ENCODE measurements around the gene CAPN5. TPM values are rescaled to one million over a fixed set of nuclear protein-coding genes. Genes with fewer than 3 reads are reported as not detected.

Gene CAPN5
- total and polyA plus RNA-seq, 10 of the 15 experiments (the other 5 are each of a cell fraction or from before 2014, with no cell fraction given), result 0.02 to 0.33 (median 0.07) TPM; not detected in 3

DNA sequence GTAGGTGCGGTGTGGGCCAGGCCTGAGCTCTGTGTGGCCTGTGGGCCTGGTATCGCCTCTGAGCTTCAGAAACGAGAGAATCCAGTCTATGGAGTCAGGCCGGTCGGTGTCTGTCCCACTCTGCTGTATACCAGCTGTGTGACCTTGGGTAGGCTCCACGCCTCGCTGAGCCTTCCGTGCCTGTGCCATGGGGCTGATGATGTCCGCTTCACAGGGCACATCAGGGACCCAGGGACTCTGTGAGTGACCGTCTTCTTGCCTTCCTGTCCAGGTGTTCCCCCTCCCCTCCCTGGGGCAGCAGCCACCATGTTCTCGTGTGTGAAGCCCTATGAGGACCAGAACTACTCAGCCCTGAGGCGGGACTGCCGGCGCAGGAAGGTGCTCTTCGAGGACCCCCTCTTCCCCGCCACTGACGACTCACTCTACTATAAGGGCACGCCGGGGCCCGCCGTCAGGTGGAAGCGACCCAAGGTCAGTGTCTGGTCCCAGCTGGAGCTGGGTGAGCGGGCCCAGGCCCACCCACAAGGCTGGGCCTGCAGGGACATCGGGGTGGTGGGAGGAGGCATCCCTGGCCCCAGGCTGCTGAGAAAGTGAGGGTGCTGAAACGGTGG lies 17.9 kb downstream of the CAPN5 start:
- in situ Hi-C loops (cut with MboI) (no loop called here), intact Hi-C loops (cut with micrococcal nuclease; ENCODE audit: unreplicated experiment) (no loop called here)
- WGBS (ENCODE audit: insufficient coverage, insufficient replicate concordance, low lambda C conversion rate, missing lambda C conversion rate), result 58% methylated on average over 25 of the region's 25 CpGs
- ATAC-seq, result no peak
- no peak overlapping the region for H3K4me2 ChIP-seq (ENCODE audit: control insufficient read depth, insufficient read depth)
- FAIRE-seq, result no peak
- RAD21 ChIA-PET (ENCODE audit: unreplicated experiment), result no interaction called here
- DNase-seq (ENCODE audit: low read depth, low spot score), result no peak
- H3K36me3 ChIP-seq (ENCODE audit: control insufficient read depth in 2 of 2, insufficient read depth in 2 of 2, low read length in 1 of 2), result no peaks in the 10 kb centered on the region
- H2AFZ ChIP-seq (ENCODE audit: control insufficient read depth, low read depth, low read length), result no peak overlapping the region
- POLR2A ChIA-PET, result no interaction called here
- BruUV-seq (replicated peaks), result no TSS peak
- no peak overlapping the region for H3K4me3 ChIP-seq
- CTCF ChIA-PET, result interaction anchor here (0.9 kb wide), 1 partner anchor 36 kb away, joined by 3 read pairs; no protein-coding TSS in a partner anchor
- H3K27ac ChIP-seq (ENCODE audit: control insufficient read depth, insufficient read depth), result no peak overlapping the region
- peaks cover 14% of the 10 kb centered on the region for H3K4me1 ChIP-seq (ENCODE audit: control insufficient read depth, insufficient read depth, low read length)
- H3K27me3 ChIP-seq (replicated peaks in 1 of 2; ENCODE audit: control insufficient read depth in 2 of 2, insufficient read depth in 2 of 2, low read length in 1 of 2), result no peaks in the 10 kb centered on the region
- no peaks in the 10 kb centered on the region for H4K20me1 ChIP-seq (ENCODE audit: control insufficient read depth, insufficient read depth)
- SMC1A ChIA-PET (ENCODE audit: uncharacterized antibody, unreplicated experiment), result no interaction called here
- no peaks in the 10 kb centered on the region; the same call in 2 of the 3 replicates for H3K9me3 ChIP-seq (replicated peaks; ENCODE audit: control insufficient read depth, insufficient read depth, low read length)
- TF ChIP-seq PML (IDR thresholded peaks at IDR 0.05; ENCODE audit: low read length) (no peak), YY1 (IDR thresholded peaks at IDR 0.05; ENCODE audit: low read depth, low read length) (no peak), NFXL1 (IDR thresholded peaks at IDR 0.05; ENCODE audit: borderline replicate concordance) (no peak), EP300 (IDR thresholded peaks at IDR 0.05; ENCODE audit: borderline replicate concordance in 1 of 2, control insufficient read depth in 1 of 2, low read depth in 2 of 2, low read length in 2 of 2) (no peak), CBX3 (IDR thresholded peaks at IDR 0.05; ENCODE audit: borderline replicate concordance, low read depth) (no peak), CEBPB (IDR thresholded peaks at IDR 0.05; ENCODE audit: borderline replicate concordance in 1 of 2, low read depth in 2 of 2, low read length in 2 of 2) (no peak), KDM1A (IDR thresholded peaks at IDR 0.05; ENCODE audit: borderline replicate concordance) (no peak), WRNIP1 (IDR thresholded peaks at IDR 0.05; ENCODE audit: borderline replicate concordance, low read depth, low read length) (no peak), BACH1 (IDR thresholded peaks at IDR 0.05; ENCODE audit: borderline replicate concordance) (no peak)
- TF ChIP-seq, protein P1, sequence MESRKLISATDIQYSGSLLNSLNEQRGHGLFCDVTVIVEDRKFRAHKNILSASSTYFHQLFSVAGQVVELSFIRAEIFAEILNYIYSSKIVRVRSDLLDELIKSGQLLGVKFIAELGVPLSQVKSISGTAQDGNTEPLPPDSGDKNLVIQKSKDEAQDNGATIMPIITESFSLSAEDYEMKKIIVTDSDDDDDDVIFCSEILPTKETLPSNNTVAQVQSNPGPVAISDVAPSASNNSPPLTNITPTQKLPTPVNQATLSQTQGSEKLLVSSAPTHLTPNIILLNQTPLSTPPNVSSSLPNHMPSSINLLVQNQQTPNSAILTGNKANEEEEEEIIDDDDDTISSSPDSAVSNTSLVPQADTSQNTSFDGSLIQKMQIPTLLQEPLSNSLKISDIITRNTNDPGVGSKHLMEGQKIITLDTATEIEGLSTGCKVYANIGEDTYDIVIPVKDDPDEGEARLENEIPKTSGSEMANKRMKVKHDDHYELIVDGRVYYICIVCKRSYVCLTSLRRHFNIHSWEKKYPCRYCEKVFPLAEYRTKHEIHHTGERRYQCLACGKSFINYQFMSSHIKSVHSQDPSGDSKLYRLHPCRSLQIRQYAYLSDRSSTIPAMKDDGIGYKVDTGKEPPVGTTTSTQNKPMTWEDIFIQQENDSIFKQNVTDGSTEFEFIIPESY (IDR thresholded peaks at IDR 0.05), result no peak
- TF ChIP-seq, protein P2, sequence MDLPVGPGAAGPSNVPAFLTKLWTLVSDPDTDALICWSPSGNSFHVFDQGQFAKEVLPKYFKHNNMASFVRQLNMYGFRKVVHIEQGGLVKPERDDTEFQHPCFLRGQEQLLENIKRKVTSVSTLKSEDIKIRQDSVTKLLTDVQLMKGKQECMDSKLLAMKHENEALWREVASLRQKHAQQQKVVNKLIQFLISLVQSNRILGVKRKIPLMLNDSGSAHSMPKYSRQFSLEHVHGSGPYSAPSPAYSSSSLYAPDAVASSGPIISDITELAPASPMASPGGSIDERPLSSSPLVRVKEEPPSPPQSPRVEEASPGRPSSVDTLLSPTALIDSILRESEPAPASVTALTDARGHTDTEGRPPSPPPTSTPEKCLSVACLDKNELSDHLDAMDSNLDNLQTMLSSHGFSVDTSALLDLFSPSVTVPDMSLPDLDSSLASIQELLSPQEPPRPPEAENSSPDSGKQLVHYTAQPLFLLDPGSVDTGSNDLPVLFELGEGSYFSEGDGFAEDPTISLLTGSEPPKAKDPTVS (IDR thresholded peaks at IDR 0.05; ENCODE audit: low read depth, low read length), result no peak
- TF ChIP-seq, protein P3, sequence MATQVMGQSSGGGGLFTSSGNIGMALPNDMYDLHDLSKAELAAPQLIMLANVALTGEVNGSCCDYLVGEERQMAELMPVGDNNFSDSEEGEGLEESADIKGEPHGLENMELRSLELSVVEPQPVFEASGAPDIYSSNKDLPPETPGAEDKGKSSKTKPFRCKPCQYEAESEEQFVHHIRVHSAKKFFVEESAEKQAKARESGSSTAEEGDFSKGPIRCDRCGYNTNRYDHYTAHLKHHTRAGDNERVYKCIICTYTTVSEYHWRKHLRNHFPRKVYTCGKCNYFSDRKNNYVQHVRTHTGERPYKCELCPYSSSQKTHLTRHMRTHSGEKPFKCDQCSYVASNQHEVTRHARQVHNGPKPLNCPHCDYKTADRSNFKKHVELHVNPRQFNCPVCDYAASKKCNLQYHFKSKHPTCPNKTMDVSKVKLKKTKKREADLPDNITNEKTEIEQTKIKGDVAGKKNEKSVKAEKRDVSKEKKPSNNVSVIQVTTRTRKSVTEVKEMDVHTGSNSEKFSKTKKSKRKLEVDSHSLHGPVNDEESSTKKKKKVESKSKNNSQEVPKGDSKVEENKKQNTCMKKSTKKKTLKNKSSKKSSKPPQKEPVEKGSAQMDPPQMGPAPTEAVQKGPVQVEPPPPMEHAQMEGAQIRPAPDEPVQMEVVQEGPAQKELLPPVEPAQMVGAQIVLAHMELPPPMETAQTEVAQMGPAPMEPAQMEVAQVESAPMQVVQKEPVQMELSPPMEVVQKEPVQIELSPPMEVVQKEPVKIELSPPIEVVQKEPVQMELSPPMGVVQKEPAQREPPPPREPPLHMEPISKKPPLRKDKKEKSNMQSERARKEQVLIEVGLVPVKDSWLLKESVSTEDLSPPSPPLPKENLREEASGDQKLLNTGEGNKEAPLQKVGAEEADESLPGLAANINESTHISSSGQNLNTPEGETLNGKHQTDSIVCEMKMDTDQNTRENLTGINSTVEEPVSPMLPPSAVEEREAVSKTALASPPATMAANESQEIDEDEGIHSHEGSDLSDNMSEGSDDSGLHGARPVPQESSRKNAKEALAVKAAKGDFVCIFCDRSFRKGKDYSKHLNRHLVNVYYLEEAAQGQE (IDR thresholded peaks at IDR 0.05; ENCODE audit: low read depth, low read length), result no peak
- TF ChIP-seq, protein P4, sequence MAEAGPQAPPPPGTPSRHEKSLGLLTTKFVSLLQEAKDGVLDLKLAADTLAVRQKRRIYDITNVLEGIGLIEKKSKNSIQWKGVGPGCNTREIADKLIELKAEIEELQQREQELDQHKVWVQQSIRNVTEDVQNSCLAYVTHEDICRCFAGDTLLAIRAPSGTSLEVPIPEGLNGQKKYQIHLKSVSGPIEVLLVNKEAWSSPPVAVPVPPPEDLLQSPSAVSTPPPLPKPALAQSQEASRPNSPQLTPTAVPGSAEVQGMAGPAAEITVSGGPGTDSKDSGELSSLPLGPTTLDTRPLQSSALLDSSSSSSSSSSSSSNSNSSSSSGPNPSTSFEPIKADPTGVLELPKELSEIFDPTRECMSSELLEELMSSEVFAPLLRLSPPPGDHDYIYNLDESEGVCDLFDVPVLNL (IDR thresholded peaks at IDR 0.05; ENCODE audit: low read depth, low read length), result no peak
- no peak overlapping the region for H3K9ac ChIP-seq (ENCODE audit: control insufficient read depth, insufficient read depth, low read length)
- H3K79me2 ChIP-seq (ENCODE audit: control insufficient read depth, insufficient read depth, low read length), result no peaks in the 10 kb centered on the region
